HTERT RPE-1 (cell line): ENCODE data around the gene HOXB2.

ENCODE experiments used
- in situ Hi-C: fragments of 300-500 bp; cut with MboI; formaldehyde crosslinking; loops from 4 replicates; pipeline ENCODE4 v1.14.3; 2020; ENCODE audit warnings: low sequenced_read_pairs

Gene HOXB2

GRCh38 chr17:48545022-48545375 lies at the start of gene HOXB2:
HOXB2 (minus strand) TSS chr17:48545109; CDS start chr17:48544911, 198 bp downstream.
- in situ Hi-C loops: no loop called here

- in situ Hi-C loops: no loop called here
These were observed 49.1 kb upstream of the HOXB2 start for GRCh38 chr17:48593840-48594537.

GRCh38 chr17:48593126-48593829 lies 48.4 kb upstream of the HOXB2 start, which contains the start of gene HOXB5:
HOXB5 (minus strand) TSS chr17:48593779; CDS start chr17:48593682, 97 bp downstream.
- in situ Hi-C loops: no loop called here

GRCh38 chr17:48592577-48592976 lies 47.7 kb upstream of the HOXB2 start:
- in situ Hi-C loops: no loop called here

- in situ Hi-C loops: no loop called here
These were observed 47.2 kb upstream of the HOXB2 start for GRCh38 chr17:48592057-48592514.

- in situ Hi-C loops: no loop called here
These were observed 46.5 kb upstream of the HOXB2 start for GRCh38 chr17:48591255-48592056.

- in situ Hi-C loops: no loop called here
These were observed 45.8 kb upstream of the HOXB2 start for GRCh38 chr17:48590607-48591161.

GRCh38 chr17:48589831-48590606 lies 45.1 kb upstream of the HOXB2 start, which contains the start of gene HOXB3:
HOXB3 (minus strand) TSS chr17:48590241; CDS start chr17:48552474, 37,767 bp downstream.
- in situ Hi-C loops: no loop called here

- in situ Hi-C loops: no loop called here
These were observed 44.3 kb upstream of the HOXB2 start for GRCh38 chr17:48589060-48589830.

GRCh38 chr17:48588528-48588927 lies 43.6 kb upstream of the HOXB2 start:
- in situ Hi-C loops: no loop called here

GRCh38 chr17:48588074-48588415 lies 43.1 kb upstream of the HOXB2 start:
- in situ Hi-C loops: no loop called here

- in situ Hi-C loops: no loop called here
These were observed 42.6 kb upstream of the HOXB2 start for GRCh38 chr17:48587276-48588073.

- in situ Hi-C loops: no loop called here
These were observed 41.7 kb upstream of the HOXB2 start for GRCh38 chr17:48586355-48587258.

GRCh38 chr17:48584223-48584741 lies 39.4 kb upstream of the HOXB2 start:
- in situ Hi-C loops: no loop called here

GRCh38 chr17:48583708-48584222 lies 38.9 kb upstream of the HOXB2 start:
- in situ Hi-C loops: no loop called here

GRCh38 chr17:48582750-48583069 lies 37.8 kb upstream of the HOXB2 start:
- in situ Hi-C loops: no loop called here

GRCh38 chr17:48579760-48580554 lies 35.0 kb upstream of the HOXB2 start:
- in situ Hi-C loops: no loop called here
